Activated gamma-delta T cell treated with Interleukin-2 at 50 U/mL for 16 hours (primary cell): ENCODE data around the gene TRIM23.
A peak's percentile ranks its signal among the peaks of the same experiment; 100 is the strongest.

ENCODE experiments used
- DNase-seq: peaks from one replicate; pipeline ENCODE4 v3.0.0-alpha.2; 2020

TRIM23 gene

GRCh38 chr5:65563777-65564176 lies 60.4 kb downstream of the TRIM23 start:
- DNase-seq: no peak

- peak; percentile 92 for DNase-seq
These were observed 61.1 kb downstream of the TRIM23 start, which contains the start of the genes CENPK and PPWD1 for GRCh38 chr5:65562731-65563701. Gene CENPK, minus strand, starts transcription at chr5:65563168. Its CDS starts 8,261 bp downstream, at chr5:65554907. Gene PPWD1, plus strand, starts transcription at chr5:65563296. Its CDS starts 15 bp downstream, at chr5:65563311.

- no peak for DNase-seq
These were observed 67.4 kb downstream of the TRIM23 start for GRCh38 chr5:65556718-65557117.

- no peak for DNase-seq
These were observed 68.0 kb downstream of the TRIM23 start for GRCh38 chr5:65556181-65556580.

- DNase-seq: no peak
These were observed 68.8 kb downstream of the TRIM23 start for GRCh38 chr5:65555287-65555686.

GRCh38 chr5:65553941-65554340 lies 70.2 kb downstream of the TRIM23 start:
- DNase-seq: no peak

GRCh38 chr5:65548281-65548680 lies 75.9 kb downstream of the TRIM23 start:
- no peak for DNase-seq

GRCh38 chr5:65546141-65546540 lies 78.0 kb downstream of the TRIM23 start:
- DNase-seq: no peak

GRCh38 chr5:65544473-65544872 lies 79.7 kb downstream of the TRIM23 start:
- no peak for DNase-seq

GRCh38 chr5:65539827-65540226 lies 84.3 kb downstream of the TRIM23 start:
- no peak for DNase-seq
